ENCODE measurements around the gene BHMT2.

BHMT2 gene

GRCh38 chr5:79086116-79086515 is 16.5 kb downstream of the BHMT2 start:
- TF ChIP-seq, protein P1, sequence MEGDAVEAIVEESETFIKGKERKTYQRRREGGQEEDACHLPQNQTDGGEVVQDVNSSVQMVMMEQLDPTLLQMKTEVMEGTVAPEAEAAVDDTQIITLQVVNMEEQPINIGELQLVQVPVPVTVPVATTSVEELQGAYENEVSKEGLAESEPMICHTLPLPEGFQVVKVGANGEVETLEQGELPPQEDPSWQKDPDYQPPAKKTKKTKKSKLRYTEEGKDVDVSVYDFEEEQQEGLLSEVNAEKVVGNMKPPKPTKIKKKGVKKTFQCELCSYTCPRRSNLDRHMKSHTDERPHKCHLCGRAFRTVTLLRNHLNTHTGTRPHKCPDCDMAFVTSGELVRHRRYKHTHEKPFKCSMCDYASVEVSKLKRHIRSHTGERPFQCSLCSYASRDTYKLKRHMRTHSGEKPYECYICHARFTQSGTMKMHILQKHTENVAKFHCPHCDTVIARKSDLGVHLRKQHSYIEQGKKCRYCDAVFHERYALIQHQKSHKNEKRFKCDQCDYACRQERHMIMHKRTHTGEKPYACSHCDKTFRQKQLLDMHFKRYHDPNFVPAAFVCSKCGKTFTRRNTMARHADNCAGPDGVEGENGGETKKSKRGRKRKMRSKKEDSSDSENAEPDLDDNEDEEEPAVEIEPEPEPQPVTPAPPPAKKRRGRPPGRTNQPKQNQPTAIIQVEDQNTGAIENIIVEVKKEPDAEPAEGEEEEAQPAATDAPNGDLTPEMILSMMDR (IDR thresholded peaks at IDR 0.05; ENCODE audit: low read depth, low read length), result no peak
- no peaks in the 10 kb centered on the region for H3K27me3 ChIP-seq

GRCh38 chr5:79088507-79088906 is 18.9 kb downstream of the BHMT2 start:
- TF ChIP-seq, protein P1 (IDR thresholded peaks at IDR 0.05; ENCODE audit: low read depth, low read length), result no peak
- Histone ChIP-seq H3K4me1 (peaks cover 2% of the 10 kb centered on the region; the same call in 1 of the 2 replicates), H3K4me3 (ENCODE audit: low read depth, low read length) (no peak overlapping the region), H3K36me3 (no peaks in the 10 kb centered on the region), H3K9me3 (no peaks in the 10 kb centered on the region), H3K27me3 (no peaks in the 10 kb centered on the region)
- DNase-seq, result no peak

More at GRCh38 chr5:79086116-79086515, 16.5 kb downstream of the BHMT2 start:
- no peaks in the 10 kb centered on the region for H3K36me3 ChIP-seq
- H3K4me1 ChIP-seq, result no peaks in the 10 kb centered on the region
- no peak overlapping the region for H3K4me3 ChIP-seq (ENCODE audit: low read depth, low read length)
- no peak for DNase-seq
- H3K9me3 ChIP-seq, result no peaks in the 10 kb centered on the region

- no peak for DNase-seq
- no peak overlapping the region for H3K4me3 ChIP-seq (ENCODE audit: low read depth, low read length)
- peaks cover 6% of the 10 kb centered on the region; the same call in 1 of the 2 replicates for H3K4me1 ChIP-seq
- no peaks in the 10 kb centered on the region for H3K9me3 ChIP-seq
- H3K36me3 ChIP-seq, result no peaks in the 10 kb centered on the region
- TF ChIP-seq, protein P1 (IDR thresholded peaks at IDR 0.05; ENCODE audit: low read depth, low read length), result no peak
- no peaks in the 10 kb centered on the region for H3K27me3 ChIP-seq
Measured at GRCh38 chr5:79091064-79091463, 21.5 kb downstream of the BHMT2 start.

GRCh38 chr5:79093762-79094161 is 24.2 kb downstream of the BHMT2 start:
- Histone ChIP-seq H3K9me3 (no peaks in the 10 kb centered on the region), H3K36me3 (no peaks in the 10 kb centered on the region), H3K27me3 (no peaks in the 10 kb centered on the region), H3K4me1 (peaks cover 6% of the 10 kb centered on the region; the same call in 1 of the 2 replicates), H3K4me3 (ENCODE audit: low read depth, low read length) (no peak overlapping the region)
- DNase-seq, result no peak
- TF ChIP-seq, protein P1 (IDR thresholded peaks at IDR 0.05; ENCODE audit: low read depth, low read length), result no peak

DNA sequence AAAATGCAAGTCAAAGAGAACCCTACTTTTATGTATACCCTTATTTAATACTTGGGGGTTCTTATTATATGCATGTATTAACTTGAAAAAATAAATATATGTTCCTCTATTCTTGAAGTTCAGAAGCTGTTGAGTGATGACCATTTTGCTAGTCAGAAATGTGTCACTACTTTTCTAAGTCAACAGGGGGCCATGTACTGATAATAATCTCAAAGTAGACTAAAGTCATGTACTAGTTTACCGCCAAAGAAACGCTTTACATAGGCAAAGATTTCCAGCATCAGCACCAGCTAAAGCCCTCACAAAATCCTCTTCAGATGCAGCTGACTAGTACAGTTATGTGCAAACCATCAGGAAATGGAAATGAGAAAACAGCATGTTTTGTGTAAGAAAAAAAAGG is 36.3 kb downstream of the BHMT2 start:
- TF ChIP-seq, protein P1 (IDR thresholded peaks at IDR 0.05; ENCODE audit: low read depth, low read length), result 0 out of 2 replicates have a peak, but pooled peaks have one; percentile 13

GRCh38 chr5:79107020-79107796 is 37.6 kb downstream of the BHMT2 start:
- no peak for DNase-seq
- H3K9me3 ChIP-seq, result no peaks in the 10 kb centered on the region
- no peaks in the 10 kb centered on the region for H3K4me1 ChIP-seq
- H3K27me3 ChIP-seq, result peaks cover 35% of the 10 kb centered on the region
- no peak overlapping the region for H3K4me3 ChIP-seq (ENCODE audit: low read depth, low read length)
- TF ChIP-seq, protein P1 (IDR thresholded peaks at IDR 0.05; ENCODE audit: low read depth, low read length), result no peak
- H3K36me3 ChIP-seq, result no peaks in the 10 kb centered on the region

More for the DNA sequence above, 36.3 kb downstream of the BHMT2 start:
- DNase-seq, result no peak
- Histone ChIP-seq H3K9me3 (no peaks in the 10 kb centered on the region; the same call in 1 of the 2 replicates), H3K4me1 (no peaks in the 10 kb centered on the region), H3K27me3 (peaks cover 22% of the 10 kb centered on the region), H3K36me3 (no peaks in the 10 kb centered on the region), H3K4me3 (ENCODE audit: low read depth, low read length) (no peak overlapping the region)
